ENCODE results near the gene FAIM2.

FAIM2 gene

DNA sequence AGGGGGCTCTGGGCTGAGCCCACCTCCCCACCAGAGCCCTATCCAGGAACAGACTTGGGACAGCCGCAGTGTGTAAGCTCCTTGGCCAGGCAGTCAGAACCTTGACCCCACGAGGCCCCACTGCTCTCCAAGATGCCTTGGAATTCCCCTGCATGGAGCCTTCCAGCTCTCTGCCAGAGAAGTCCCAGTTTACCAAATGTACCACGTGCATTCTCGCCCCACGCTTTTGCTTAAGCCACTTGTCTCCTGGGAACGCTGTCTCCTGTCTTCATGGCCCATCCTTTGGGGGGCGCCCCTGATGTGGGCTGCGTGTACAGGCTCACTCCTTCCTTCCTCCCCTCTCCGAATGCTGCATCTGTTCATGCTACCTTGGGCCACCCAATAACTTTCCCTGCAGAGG is 7.9 kb downstream of the FAIM2 start:
- Histone ChIP-seq H2AK5ac (ENCODE audit: low read length) (no peak overlapping the region), H2AFZ (ENCODE audit: insufficient read depth, low read length, poor library complexity) (no peak overlapping the region), H3K23ac (ENCODE audit: low read length) (no peak overlapping the region), H3K79me1 (ENCODE audit: low read length) (no peaks in the 10 kb centered on the region), H2BK12ac (ENCODE audit: low read length) (no peak overlapping the region), H3K27me3 (ENCODE audit: insufficient read depth, low read length) (no peaks in the 10 kb centered on the region), H3K9me3 (ENCODE audit: insufficient read depth, low read depth, low read length) (no peaks in the 10 kb centered on the region), H3K4ac (ENCODE audit: low read depth, low read length) (no peak overlapping the region), H4K91ac (ENCODE audit: low read depth, low read length) (no peak overlapping the region), H3K27ac (ENCODE audit: low read depth, low read length) (no peak overlapping the region), H2BK120ac (ENCODE audit: insufficient read depth, low read length, poor library complexity) (no peak overlapping the region), H2BK5ac (ENCODE audit: low read depth, low read length, poor library complexity) (no peak overlapping the region), H3K14ac (ENCODE audit: low read length) (no peak overlapping the region), H4K12ac (ENCODE audit: low read depth, low read length) (no peak overlapping the region), H3K18ac (ENCODE audit: low read length) (no peak overlapping the region), H3K4me3 (ENCODE audit: low read depth, low read length) (no peak overlapping the region), H3K9ac (ENCODE audit: low read length) (no peak overlapping the region), H3K4me2 (ENCODE audit: low read length) (no peak overlapping the region), H3K79me2 (ENCODE audit: control insufficient read depth, insufficient read depth, low read length, poor library complexity) (no peaks in the 10 kb centered on the region), H3K36me3 (ENCODE audit: control insufficient read depth in 1 of 2, insufficient read depth in 2 of 2, low read length in 2 of 2) (no peaks in the 10 kb centered on the region), H4K8ac (ENCODE audit: low read depth, low read length) (no peak overlapping the region), H3K4me1 (ENCODE audit: control insufficient read depth in 1 of 2, insufficient read depth in 2 of 2, low read length in 2 of 2) (no peaks in the 10 kb centered on the region)
- no peak for DNase-seq
- WGBS (ENCODE audit: extremely low coverage, insufficient coverage, insufficient read length), result no CpG with 5 or more reads among the region's 9 CpGs

DNA sequence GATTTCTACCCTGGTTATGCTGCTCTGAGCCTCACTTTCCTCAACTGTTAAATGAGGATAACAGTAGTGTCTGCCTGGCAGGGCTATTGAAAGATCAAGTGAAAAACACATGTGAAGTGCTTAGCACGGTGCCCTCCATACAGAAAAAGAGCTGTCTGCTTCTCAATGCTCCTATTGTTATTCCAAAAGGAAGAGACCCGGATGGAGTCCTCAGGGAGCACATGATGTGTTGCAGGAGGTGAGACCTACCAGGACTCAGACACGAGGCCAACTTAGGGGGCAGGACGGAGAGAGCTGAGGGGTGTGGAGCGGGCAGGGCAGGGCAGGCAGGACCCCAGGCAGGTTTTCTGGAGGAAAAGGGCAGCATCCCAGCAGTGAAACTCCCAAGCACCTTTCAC is 8.9 kb downstream of the FAIM2 start:
- Histone ChIP-seq H4K91ac (ENCODE audit: low read depth, low read length) (no peak overlapping the region), H3K14ac (ENCODE audit: low read length) (no peak overlapping the region), H3K18ac (ENCODE audit: low read length) (no peak overlapping the region), H3K4ac (ENCODE audit: low read depth, low read length) (no peak overlapping the region), H2BK5ac (ENCODE audit: low read depth, low read length, poor library complexity) (no peak overlapping the region), H3K4me3 (ENCODE audit: low read depth, low read length) (no peak overlapping the region), H3K9me3 (ENCODE audit: insufficient read depth, low read depth, low read length) (no peaks in the 10 kb centered on the region), H3K23ac (ENCODE audit: low read length) (no peak overlapping the region), H4K8ac (ENCODE audit: low read depth, low read length) (no peak overlapping the region), H2BK12ac (ENCODE audit: low read length) (no peak overlapping the region), H3K4me2 (ENCODE audit: low read length) (no peak overlapping the region), H3K79me1 (ENCODE audit: low read length) (no peaks in the 10 kb centered on the region), H4K12ac (ENCODE audit: low read depth, low read length) (no peak overlapping the region), H3K79me2 (ENCODE audit: control insufficient read depth, insufficient read depth, low read length, poor library complexity) (no peaks in the 10 kb centered on the region), H3K27me3 (ENCODE audit: insufficient read depth, low read length) (no peaks in the 10 kb centered on the region), H3K36me3 (ENCODE audit: control insufficient read depth in 1 of 2, insufficient read depth in 2 of 2, low read length in 2 of 2) (no peaks in the 10 kb centered on the region), H3K27ac (ENCODE audit: low read depth, low read length) (no peak overlapping the region), H2BK120ac (ENCODE audit: insufficient read depth, low read length, poor library complexity) (no peak overlapping the region), H2AK5ac (ENCODE audit: low read length) (no peak overlapping the region), H2AFZ (ENCODE audit: insufficient read depth, low read length, poor library complexity) (no peak overlapping the region), H3K4me1 (ENCODE audit: control insufficient read depth in 1 of 2, insufficient read depth in 2 of 2, low read length in 2 of 2) (no peaks in the 10 kb centered on the region), H3K9ac (ENCODE audit: low read length) (no peak overlapping the region)
- no CpG with 5 or more reads among the region's 5 CpGs for WGBS (ENCODE audit: extremely low coverage, insufficient coverage, insufficient read length)
- no peak for DNase-seq

DNA sequence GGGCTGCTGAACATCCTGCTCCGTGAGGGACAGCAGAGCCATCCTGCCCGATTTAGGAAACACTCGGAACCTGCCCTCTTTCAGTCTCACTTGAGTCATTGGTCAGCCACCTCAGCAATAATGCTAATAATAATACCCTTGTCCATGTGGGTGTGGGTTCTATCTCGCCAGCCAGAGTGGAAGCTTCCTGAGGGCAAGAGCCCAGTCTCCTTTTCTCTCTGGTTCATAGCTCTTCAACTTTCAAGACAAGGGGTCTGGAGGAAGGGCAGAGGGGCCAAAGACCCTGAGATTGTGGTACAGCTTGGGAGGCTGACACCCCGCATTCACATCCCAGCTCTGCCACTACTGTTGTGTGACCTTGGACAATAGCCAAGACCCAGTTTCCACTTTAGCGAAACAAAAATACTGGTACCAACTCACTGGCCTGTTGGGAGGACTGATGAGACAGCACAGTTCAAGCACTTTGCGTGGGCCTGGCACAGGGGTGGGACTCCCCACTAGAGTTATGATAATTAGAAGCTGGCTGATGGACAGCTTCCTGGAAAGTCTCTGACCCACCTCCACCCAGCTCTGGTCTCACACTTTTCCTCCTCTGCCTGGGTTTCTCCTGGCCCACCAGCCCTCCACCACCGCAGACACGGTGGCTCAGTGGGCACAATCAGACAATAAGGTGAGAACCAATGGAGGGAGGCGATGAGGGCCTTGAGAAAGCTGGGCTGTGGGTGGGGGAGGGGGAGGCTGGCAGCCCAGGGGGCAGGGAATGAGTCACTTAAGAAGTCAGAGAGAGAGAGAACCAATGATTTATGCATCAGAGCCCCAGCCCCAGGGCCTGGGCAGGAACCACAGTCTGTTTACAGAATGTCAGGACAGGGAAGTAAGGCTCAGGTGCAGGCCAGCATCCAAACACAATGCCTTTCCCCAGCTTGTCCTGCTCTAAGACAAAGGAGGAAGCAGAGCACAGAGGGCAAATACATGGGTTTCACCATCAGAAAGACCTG is 9.6 kb downstream of the FAIM2 start:
- H3K36me3 ChIP-seq (ENCODE audit: control insufficient read depth in 1 of 2, insufficient read depth in 2 of 2, low read length in 2 of 2), result no peaks in the 10 kb centered on the region
- H3K4me2 ChIP-seq (ENCODE audit: low read length), result no peak overlapping the region
- no peak overlapping the region for H2BK12ac ChIP-seq (ENCODE audit: low read length)
- H2AK5ac ChIP-seq (ENCODE audit: low read length), result no peak overlapping the region
- no peaks in the 10 kb centered on the region for H3K4me1 ChIP-seq (ENCODE audit: control insufficient read depth in 1 of 2, insufficient read depth in 2 of 2, low read length in 2 of 2)
- no peak overlapping the region for H3K14ac ChIP-seq (ENCODE audit: low read length)
- no peak overlapping the region for H2BK120ac ChIP-seq (ENCODE audit: insufficient read depth, low read length, poor library complexity)
- H3K23ac ChIP-seq (ENCODE audit: low read length), result no peak overlapping the region
- H3K79me2 ChIP-seq (ENCODE audit: control insufficient read depth, insufficient read depth, low read length, poor library complexity), result no peaks in the 10 kb centered on the region
- no peaks in the 10 kb centered on the region for H3K79me1 ChIP-seq (ENCODE audit: low read length)
- no peaks in the 10 kb centered on the region for H3K27me3 ChIP-seq (ENCODE audit: insufficient read depth, low read length)
- H2AFZ ChIP-seq (ENCODE audit: insufficient read depth, low read length, poor library complexity), result no peak overlapping the region
- no peak overlapping the region for H4K12ac ChIP-seq (ENCODE audit: low read depth, low read length)
- H3K9me3 ChIP-seq (ENCODE audit: insufficient read depth, low read depth, low read length), result no peaks in the 10 kb centered on the region
- H2BK5ac ChIP-seq (ENCODE audit: low read depth, low read length, poor library complexity), result no peak overlapping the region
- no peak overlapping the region for H3K4me3 ChIP-seq (ENCODE audit: low read depth, low read length)
- H3K18ac ChIP-seq (ENCODE audit: low read length), result no peak overlapping the region
- H3K27ac ChIP-seq (ENCODE audit: low read depth, low read length), result no peak overlapping the region
- no peak for DNase-seq
- no peak overlapping the region for H4K8ac ChIP-seq (ENCODE audit: low read depth, low read length)
- no peak overlapping the region for H3K4ac ChIP-seq (ENCODE audit: low read depth, low read length)
- no CpG with 5 or more reads among the region's 10 CpGs for WGBS (ENCODE audit: extremely low coverage, insufficient coverage, insufficient read length)
- H3K9ac ChIP-seq (ENCODE audit: low read length), result no peak overlapping the region
- no peak overlapping the region for H4K91ac ChIP-seq (ENCODE audit: low read depth, low read length)

DNA sequence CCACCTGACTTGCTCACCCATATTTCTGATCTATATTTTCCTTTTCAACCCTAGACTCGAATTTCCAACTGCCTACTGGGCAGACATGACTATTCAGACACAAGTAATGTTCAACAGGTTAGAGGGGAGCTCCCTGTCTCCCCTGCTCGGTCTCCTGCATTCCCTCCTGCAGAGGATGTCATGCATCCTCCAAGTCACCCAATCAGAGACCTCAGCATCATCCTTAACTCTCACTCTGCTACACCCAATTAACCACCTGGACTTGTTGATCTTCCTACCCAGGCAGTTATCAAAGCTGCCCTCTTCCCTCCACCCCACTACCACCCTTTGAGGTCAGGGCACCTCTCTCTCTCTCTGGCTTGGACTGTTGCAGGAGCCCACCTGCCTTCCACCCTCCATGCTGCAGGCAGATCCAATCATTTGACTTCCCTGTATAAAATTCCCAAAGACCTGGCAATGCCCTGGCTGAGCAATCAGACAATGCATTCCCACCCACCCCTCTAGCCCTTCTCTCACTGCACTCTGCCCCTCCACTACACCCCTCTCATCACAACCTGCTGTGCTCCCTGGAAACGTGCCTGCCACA is 10.9 kb downstream of the FAIM2 start:
- Histone ChIP-seq H3K14ac (ENCODE audit: low read length) (no peak overlapping the region), H3K18ac (ENCODE audit: low read length) (no peak overlapping the region), H3K79me2 (ENCODE audit: control insufficient read depth, insufficient read depth, low read length, poor library complexity) (no peaks in the 10 kb centered on the region), H2BK120ac (ENCODE audit: insufficient read depth, low read length, poor library complexity) (no peak overlapping the region), H2AK5ac (ENCODE audit: low read length) (no peak overlapping the region), H2BK12ac (ENCODE audit: low read length) (no peak overlapping the region), H3K9me3 (ENCODE audit: insufficient read depth, low read depth, low read length) (no peaks in the 10 kb centered on the region), H3K9ac (ENCODE audit: low read length) (no peak overlapping the region), H3K4me3 (ENCODE audit: low read depth, low read length) (no peak overlapping the region), H3K36me3 (ENCODE audit: control insufficient read depth in 1 of 2, insufficient read depth in 2 of 2, low read length in 2 of 2) (no peaks in the 10 kb centered on the region), H3K4me1 (ENCODE audit: control insufficient read depth in 1 of 2, insufficient read depth in 2 of 2, low read length in 2 of 2) (no peaks in the 10 kb centered on the region), H3K4ac (ENCODE audit: low read depth, low read length) (no peak overlapping the region), H3K27me3 (ENCODE audit: insufficient read depth, low read length) (no peaks in the 10 kb centered on the region), H4K91ac (ENCODE audit: low read depth, low read length) (no peak overlapping the region), H2BK5ac (ENCODE audit: low read depth, low read length, poor library complexity) (no peak overlapping the region), H4K12ac (ENCODE audit: low read depth, low read length) (no peak overlapping the region), H3K79me1 (ENCODE audit: low read length) (no peaks in the 10 kb centered on the region), H3K4me2 (ENCODE audit: low read length) (no peak overlapping the region), H2AFZ (ENCODE audit: insufficient read depth, low read length, poor library complexity) (no peak overlapping the region), H4K8ac (ENCODE audit: low read depth, low read length) (no peak overlapping the region), H3K27ac (ENCODE audit: low read depth, low read length) (no peak overlapping the region), H3K23ac (ENCODE audit: low read length) (no peak overlapping the region)
- no peak for DNase-seq
- no CpG with 5 or more reads among the region's 3 CpGs for WGBS (ENCODE audit: extremely low coverage, insufficient coverage, insufficient read length)
